BJ (cell line): Measurements from ENCODE around the gene TM4SF20. TPM values are rescaled to one million over a fixed set of nuclear protein-coding genes. Genes with fewer than 3 reads are reported as not detected.

ENCODE experiments used
- CTCF ChIA-PET: fragments of 350-600 bp; formaldehyde crosslinking; extraction: SDS; loops from one replicate; lab custom pipeline; 2021; ENCODE audit warnings: antibody characterized with exemption, inconsistent platforms; lab: Yijun Ruan, JAX
- POLR2A ChIA-PET: fragments of 300-600 bp; sonication (Branson Sonifier 250); formaldehyde crosslinking; extraction: SDS; loops from one replicate; lab custom pipeline; 2021; ENCODE audit warnings: antibody characterized with exemption; lab: Charles Lee
- DNase-seq: peaks from one replicate; pipeline ENCODE4 v3.0.0-alpha.2; 2011; ENCODE audit warnings: low read depth
- H3K27me3 ChIP-seq: 2 replicates; pipeline ENCODE4 v1.6.0; 2011; ENCODE audit warnings: low read length; ENCODE audit not compliant: control insufficient read depth, insufficient read depth
- H3K36me3 ChIP-seq: 2 replicates; pipeline ENCODE4 v1.5.1; 2011; ENCODE audit warnings: low read length; ENCODE audit not compliant: control insufficient read depth, insufficient read depth
- H3K4me3 ChIP-seq: 2 replicates; pipeline ENCODE4 v1.5.1; 2011; ENCODE audit warnings: low read depth, mild to moderate bottlenecking, control low read depth, low read length
- CTCF ChIP-seq: IDR thresholded peaks from 2 replicates; pipeline ENCODE4 v1.5.1; 2011; ENCODE audit warnings: low read depth, mild to moderate bottlenecking, control low read depth, inconsistent platforms, low read length, moderate library complexity; ENCODE audit not compliant: insufficient read depth
- polyA plus RNA-seq: library from polyadenylated mRNA; depleted of rRNA; stranded (reverse); fragments of >200 nt; gene quantifications from 2 replicates; pipeline ENCODE4 v1.2.3, GENCODE V29; 2011

TM4SF20 gene
- polyA plus RNA-seq, 1 experiment, result 0.56 TPM

GRCh38 chr2:227406177-227407031 is 27.3 kb upstream of the TM4SF20 start:
- Histone ChIP-seq H3K36me3 (no peaks in the 10 kb centered on the region), H3K27me3 (no peaks in the 10 kb centered on the region), H3K4me3 (no peak overlapping the region)
- peak; percentile 79 for TF ChIP-seq CTCF
- POLR2A ChIA-PET, result interaction anchor here (0.5 kb wide), 1 partner anchor 39 kb away, joined by 3 read pairs; no protein-coding TSS in a partner anchor
- DNase-seq, result peak; percentile 86
- CTCF ChIA-PET, result interaction anchor here (0.6 to 4.1 kb wide), 34 partner anchors 10 to 637 kb away, joined by 3 to 65 read pairs (median 3); partner anchors contain the start of genes AGFG1 and TM4SF20

DNA sequence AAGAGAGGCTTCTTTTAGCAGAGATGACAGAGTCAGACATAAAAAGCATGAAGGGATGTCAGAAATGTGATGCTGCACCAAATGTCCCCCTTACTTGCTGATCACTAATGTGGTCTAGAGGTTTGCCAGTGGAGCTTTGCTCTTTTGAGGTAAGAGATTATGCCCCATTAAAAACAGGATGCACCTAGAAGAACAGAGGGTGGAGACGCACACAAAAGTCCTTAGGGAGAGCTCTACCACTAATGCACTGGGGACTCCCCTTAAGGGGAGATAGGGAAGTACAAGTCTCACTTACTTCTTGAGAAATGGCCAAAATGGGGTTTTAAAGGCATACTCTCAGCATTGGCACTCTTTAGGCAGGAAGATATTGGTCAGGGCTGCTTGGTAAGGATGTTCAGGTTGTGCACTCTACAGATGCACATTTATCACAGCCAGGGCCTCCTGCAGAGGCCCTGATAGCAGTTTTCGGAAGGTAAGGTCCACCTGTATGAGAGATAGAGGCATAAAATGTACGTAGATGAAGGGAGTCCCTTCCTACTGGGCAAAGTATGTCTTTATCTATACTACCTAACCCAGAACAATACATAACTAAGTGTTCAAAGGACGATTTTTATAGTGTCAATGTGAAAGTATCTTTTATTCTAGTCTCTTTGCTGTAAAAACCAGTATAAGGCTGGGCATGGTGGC is 25.6 kb upstream of the TM4SF20 start:
- Histone ChIP-seq H3K4me3 (no peak overlapping the region), H3K36me3 (no peaks in the 10 kb centered on the region), H3K27me3 (no peaks in the 10 kb centered on the region)
- DNase-seq, result no peak
- CTCF ChIA-PET, result interaction anchor here (1.0 to 4.1 kb wide), 5 partner anchors 18 to 367 kb away, joined by 4 to 65 read pairs (median 5); no protein-coding TSS in a partner anchor
- no peak for TF ChIP-seq CTCF
- POLR2A ChIA-PET, result no interaction called here

DNA sequence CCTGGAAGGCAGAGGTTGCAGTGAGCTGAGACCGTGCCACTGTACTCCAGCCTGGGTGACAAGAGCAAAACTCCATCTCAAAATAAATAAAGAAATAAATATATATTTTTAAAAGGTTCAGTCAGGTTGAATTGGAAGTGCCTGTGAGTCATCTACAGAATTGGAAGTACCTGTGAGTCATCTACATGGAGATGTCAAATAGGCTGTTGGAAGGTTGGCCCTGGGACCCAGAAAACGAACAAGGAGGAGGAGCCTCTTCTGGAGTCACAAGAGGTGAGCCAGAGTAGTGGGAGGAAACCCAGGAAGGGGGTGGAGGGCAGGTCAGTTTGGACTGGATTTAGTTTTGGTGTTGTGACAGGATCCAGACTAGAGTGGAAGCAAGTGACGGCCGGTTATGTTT is 23.9 kb upstream of the TM4SF20 start:
- no peak for DNase-seq
- H3K27me3 ChIP-seq, result no peaks in the 10 kb centered on the region
- ChIA-PET CTCF (interaction anchor here (1.7 kb wide), 1 partner anchor 364 kb away, joined by 12 read pairs; no protein-coding TSS in a partner anchor), POLR2A (no interaction called here)
- no peaks in the 10 kb centered on the region for H3K36me3 ChIP-seq
- H3K4me3 ChIP-seq, result no peak overlapping the region
- no peak for TF ChIP-seq CTCF

- Histone ChIP-seq H3K4me3 (no peak overlapping the region), H3K36me3 (no peaks in the 10 kb centered on the region), H3K27me3 (no peaks in the 10 kb centered on the region)
- no peak for TF ChIP-seq CTCF
- POLR2A ChIA-PET, result no interaction called here
- CTCF ChIA-PET, result interaction anchor here (0.5 to 1.7 kb wide), 2 partner anchors 364 to 489 kb away, joined by 3 to 12 read pairs; no protein-coding TSS in a partner anchor
- DNase-seq, result no peak
These were observed 23.2 kb upstream of the TM4SF20 start for GRCh38 chr2:227402321-227402720.

GRCh38 chr2:227401550-227401949 is 22.4 kb upstream of the TM4SF20 start:
- Histone ChIP-seq H3K4me3 (no peak overlapping the region), H3K27me3 (no peaks in the 10 kb centered on the region), H3K36me3 (no peaks in the 10 kb centered on the region)
- ChIA-PET CTCF (interaction anchor here (0.6 to 1.7 kb wide), 2 partner anchors 354 to 365 kb away, joined by 3 to 12 read pairs; no protein-coding TSS in a partner anchor), POLR2A (no interaction called here)
- DNase-seq, result no peak
- no peak for TF ChIP-seq CTCF
